Measurements from ENCODE around the gene RAMP3.
"Not testable (repeated sequence)": the region's sequence is repeated elsewhere in the genome, so short reads cannot be mapped to it uniquely, and the experiment has no call there.

Gene RAMP3

DNA sequence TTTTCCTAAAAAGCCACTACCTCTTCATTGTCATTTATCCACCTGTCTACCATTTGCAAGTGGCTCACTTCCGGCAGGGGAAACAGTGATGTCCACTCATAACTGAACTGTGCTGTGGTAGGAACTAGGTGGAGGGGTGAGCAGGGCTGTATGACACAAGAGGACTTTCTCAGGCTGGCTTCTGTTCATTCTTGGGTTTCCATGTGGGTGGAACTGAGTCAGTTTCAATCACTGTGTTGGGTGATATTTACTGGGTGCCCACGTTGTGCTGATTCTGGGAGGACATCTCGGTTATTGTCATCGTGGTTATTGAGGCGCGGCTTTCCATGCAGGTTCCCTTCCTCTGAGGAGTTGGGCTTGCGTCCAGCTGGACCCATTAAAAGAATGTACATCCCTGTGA is 38.8 kb downstream of the RAMP3 start:
- no peak for DNase-seq

DNA sequence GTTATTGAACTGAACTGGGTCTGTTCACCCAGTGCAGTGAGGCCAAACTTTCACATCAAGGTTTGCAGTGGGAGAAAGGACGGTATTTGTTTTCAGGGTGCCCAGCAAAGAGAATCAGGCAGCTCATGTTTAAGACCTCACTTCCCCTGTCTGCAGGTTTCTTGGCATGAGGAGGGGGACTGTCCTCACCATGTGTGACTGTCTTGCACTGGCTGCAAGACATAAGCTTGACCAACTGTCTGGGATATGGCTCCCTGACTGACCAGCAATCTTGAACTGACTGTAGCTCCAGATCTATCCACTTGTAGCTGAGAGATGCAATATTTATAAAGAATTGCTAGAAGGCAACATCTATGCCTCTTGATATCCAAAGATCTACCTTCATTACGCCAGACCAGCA is 39.9 kb downstream of the RAMP3 start:
- no peak for DNase-seq

DNA sequence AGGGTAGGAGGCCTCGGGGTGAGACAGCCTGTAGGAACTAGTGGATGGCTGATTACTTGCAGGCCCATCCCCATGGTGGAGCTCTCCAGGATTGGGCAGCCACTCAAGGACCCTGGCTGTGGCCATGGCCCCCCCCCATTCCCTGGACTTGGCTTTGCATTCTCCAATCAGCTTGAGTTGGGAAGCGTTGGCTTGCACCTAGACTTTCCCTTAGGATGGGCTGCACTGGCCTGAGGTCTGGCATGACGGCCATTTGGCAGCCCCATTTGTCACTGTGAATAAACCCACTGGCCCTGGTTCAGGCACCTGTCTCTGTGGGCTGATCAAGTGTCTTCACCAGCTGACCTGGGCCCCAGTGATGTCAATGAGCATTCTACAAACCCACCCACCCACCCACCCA is 41.4 kb downstream of the RAMP3 start:
- DNase-seq, result no peak

- DNase-seq, result no peak
Measured at GRCh38 chr7:45199506-45199905, 41.9 kb downstream of the RAMP3 start.

DNA sequence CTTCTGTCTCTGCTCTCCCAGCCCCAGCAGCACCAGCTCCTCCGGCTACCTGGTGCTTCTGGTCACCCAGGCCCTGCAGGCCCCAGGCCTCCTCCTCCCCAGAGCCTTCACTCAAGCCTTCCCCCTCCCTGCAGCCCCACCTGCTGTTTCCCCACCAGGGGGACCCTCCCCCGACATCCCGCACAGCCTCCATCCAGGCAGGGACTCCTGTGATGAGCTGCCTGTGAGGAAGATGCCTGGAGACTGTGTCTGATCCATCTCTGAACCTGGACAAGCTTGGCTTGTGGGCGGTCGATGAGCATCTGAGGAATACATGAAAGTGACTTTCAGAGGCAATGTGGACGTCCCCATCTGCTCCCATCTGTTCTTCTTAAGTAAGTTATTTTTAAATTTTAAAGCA is 45.0 kb downstream of the RAMP3 start:
- no peak for DNase-seq

- DNase-seq, result no peak
Measured at GRCh38 chr7:45203036-45203435, 45.4 kb downstream of the RAMP3 start.

DNA sequence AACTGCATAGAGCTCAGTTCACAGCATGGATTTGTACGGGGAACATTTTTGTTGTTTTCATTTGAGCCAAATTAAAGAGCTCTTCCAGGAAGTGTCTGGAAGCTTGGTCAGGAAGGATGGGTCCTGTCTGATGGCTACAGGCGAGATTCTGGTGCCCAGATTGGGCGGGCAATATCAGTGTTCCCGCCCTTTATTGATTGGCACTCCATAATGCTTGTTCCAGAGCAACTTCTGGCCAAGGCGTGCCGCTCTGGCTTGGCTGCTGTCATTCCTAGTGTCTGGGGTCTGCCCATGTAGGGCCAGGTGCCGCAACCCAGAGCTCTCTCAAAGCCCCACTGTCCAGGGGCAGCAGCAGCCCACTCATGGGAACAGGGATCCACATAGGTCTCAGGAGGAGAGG is 45.9 kb downstream of the RAMP3 start:
- DNase-seq, result no peak

DNA sequence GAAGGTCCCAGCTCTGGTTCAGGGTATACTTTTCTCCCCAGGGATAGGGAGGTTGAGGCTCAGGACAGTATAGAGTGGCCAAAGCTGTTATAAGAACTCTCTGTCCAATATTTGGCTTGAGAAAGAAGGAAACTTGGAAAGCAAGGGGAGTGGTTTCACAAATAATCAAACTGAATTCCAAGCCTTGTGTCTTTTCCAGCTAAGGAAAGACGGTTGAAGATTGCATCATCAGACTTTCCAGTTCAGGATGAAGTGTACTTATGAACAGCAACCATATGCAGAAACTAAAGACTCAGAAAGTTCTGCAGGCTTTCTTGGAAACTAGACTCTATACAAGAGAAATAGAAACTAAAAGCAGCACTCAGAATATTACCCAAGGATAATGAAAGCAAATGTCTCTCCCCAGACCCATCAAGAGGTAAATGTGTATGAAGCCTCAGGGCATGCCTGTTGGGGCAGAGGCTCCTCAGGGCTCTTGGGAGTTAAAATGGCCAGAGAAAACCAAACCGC is 46.4 kb downstream of the RAMP3 start:
- no peak for DNase-seq

- not testable (repeated sequence) for DNase-seq
Measured at GRCh38 chr7:45206266-45206665, 48.7 kb downstream of the RAMP3 start.

GRCh38 chr7:45209909-45210308 is 52.3 kb downstream of the RAMP3 start:
- DNase-seq, result not testable (repeated sequence)

DNA sequence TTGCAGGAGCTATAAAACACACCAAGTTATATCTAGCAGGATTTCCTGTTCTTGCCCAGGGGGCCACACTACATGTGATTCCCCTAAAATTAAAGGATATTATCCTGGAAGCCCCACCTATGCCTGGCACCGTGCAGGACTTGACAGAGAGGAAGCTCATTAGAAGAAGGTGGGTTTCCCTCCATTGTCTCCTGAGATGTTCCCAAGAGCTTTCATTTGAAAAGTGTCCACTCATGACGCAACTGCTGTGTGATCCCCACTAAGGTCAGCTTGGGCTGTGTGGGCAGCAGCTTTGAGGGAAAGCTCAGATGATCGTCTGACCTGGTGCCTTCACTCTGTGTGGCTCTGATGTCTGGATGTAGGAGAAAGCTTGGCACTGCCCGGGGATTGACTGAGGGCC is 53.5 kb downstream of the RAMP3 start:
- no peak for DNase-seq

GRCh38 chr7:45211958-45212357 is 54.4 kb downstream of the RAMP3 start:
- no peak for DNase-seq

- DNase-seq, result no peak
Measured at GRCh38 chr7:45212606-45213005, 55.0 kb downstream of the RAMP3 start.

GRCh38 chr7:45215601-45216062 is 58.0 kb downstream of the RAMP3 start:
- DNase-seq, result no peak

GRCh38 chr7:45216181-45216580 is 58.6 kb downstream of the RAMP3 start:
- DNase-seq, result no peak

DNA sequence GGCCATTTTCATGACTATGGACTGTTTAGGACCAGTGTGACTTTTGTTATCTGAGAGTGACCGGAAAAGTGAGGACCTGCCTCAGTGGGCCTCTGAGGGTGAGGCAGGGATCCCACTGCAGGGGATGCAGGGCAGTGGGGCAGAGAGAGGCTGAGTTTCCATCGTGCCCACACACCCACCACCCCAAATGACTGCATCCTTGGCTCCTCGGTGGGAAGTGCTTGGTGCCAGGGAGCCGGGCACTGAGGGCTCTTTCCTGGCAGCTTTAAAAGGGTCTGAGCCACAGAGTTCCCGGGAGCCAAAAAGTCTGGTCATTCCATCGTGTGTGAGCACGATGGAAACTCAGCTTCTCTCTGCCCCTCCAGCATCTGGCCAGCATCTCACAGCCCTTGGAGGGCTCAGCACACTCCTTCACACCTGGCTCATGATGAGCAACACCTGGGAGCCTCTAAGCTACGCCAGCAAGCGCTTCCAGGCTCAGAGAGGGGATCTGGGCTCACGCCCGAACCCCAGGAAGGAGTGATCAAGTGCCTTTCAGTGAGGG is 59.1 kb downstream of the RAMP3 start:
- no peak for DNase-seq

DNA sequence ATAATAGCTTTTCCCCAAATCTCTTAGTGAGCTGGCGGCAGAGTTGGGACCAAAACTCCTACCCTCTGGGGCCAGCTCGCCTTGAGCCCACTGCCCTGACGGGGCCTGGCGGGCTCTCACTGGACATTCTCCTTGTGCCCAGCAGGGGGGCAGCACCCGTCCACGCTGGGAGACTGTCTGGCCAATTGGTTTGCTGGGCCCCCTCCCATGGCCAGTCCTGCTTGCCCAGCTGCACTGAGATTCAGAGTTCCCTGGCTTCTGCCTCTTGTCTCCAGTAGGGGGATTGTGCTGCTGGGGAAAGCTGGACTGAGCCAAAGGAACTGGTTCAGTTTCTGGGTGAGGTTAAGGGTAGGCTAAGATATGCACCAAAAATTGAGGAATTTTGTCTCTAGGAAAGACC is 59.8 kb downstream of the RAMP3 start:
- DNase-seq, result no peak

DNA sequence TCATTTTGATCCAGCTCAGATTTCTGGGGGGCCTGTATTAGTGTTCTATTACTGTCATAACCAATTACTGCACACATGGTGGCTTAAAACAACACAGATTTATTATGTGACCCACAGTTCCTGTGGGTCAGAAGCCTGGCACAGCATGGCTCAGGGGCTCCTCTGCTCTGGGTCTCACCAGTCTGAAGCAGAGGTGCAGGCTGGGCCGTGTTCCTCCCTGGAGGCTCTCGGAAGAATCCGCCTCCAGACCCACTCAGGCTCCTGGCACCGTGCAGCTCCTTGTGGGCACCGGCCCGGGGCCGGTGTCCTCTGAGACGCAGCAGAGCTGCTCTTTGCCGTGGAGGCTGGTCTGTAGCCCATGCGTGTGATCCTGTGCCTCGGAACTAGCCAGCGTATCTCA is 61.5 kb downstream of the RAMP3 start:
- DNase-seq, result no peak

- DNase-seq, result no peak
Measured at GRCh38 chr7:45219801-45220435, 62.3 kb downstream of the RAMP3 start.

DNA sequence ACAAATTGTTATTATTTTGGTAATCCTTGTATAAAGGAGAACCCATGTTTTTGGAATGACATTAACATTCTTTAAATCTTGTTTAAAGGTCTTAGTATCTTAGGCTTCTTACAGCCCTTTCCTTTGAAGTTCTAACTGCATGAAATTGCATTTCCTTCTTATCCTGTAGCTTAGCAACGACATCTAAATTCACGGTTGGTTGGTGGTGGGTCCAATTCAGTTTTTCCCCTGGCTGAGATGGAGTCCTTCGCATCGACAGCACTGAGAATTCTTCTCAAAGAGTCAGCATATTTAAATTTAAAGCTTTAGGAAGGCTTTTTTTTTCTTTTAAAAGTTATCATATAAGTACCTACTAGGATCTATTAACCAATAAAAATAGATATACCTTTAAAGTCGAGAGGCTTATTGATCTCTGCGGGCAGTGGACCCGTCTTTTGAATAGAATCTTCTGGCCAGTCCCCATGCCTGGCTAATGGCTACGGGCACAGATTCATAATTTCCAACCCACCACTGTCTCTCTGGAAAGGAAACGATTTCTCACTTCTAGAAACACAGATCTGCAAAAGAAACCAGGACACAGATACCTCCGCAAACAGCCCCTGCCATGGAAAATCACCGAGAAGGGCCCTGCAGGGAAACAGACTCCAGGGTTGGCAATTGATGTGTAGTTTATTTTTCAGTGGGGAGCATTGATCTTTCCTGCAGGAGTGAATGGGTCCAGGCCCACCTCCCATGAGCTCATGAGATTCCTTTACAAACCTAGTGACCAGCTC is 63.4 kb downstream of the RAMP3 start:
- DNase-seq, result no peak

DNA sequence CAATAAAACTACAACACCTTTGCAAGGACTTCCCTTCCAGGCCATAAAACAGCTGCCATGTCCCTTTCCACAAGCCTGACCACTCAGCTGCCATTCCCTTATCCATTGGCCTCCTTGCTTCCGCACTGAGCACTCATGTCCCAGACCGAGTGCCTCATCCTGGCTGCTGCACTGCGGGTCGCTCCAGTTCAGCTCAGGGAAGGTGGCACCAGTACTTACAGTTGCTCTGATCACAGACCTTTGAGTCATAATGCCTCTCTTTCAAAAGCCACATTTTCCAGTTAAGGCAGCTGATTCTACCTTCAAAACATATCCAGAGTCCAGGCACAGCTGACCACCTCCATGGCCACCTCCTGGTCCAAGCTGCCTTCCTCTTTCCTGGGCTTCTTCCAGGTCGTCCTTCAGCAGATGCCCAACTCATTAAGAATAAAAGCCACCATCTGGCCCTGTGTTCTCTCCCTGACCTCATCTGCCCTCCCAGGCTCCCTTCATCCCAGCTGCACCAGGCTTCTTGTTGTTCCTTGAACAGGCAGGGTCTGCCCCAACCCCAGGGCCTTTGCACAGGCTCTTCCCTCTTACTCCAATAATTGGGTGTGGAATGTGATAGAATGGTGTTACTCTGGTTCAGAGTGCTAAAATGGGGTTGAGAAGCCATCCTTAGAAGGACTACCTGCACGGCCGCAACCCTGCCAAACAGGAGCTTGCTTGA is 64.5 kb downstream of the RAMP3 start:
- DNase-seq, result no peak

DNA sequence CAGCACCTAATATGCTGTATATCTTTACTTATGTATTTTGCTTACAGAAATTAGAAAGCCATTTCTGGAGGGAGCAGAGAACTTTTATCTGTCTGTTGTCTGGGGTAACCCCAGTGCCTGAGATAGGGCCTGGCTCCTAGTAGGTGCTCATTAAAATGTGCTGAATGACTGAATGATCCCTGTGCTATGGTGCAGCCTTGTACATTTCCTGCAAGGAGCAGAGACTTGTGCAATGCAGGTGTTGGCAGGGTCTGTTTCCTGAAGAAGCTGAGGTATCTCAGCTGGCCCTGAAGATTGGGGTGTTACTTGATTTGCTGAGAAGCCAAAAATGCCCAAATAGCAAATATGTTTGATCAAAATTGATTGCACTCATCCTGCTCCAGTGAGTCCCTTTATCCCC is 65.5 kb downstream of the RAMP3 start:
- no peak for DNase-seq
